HG02763 (cell line): ENCODE results near the gene HAUS8.
"Not testable (repeated sequence)": the region's sequence is repeated elsewhere in the genome, so short reads cannot be mapped to it uniquely, and the experiment has no call there.

Source experiments
- ATAC-seq: cut with Tn5 transposase; IDR thresholded peaks from one replicate; pipeline ENCODE4 v1.9.1; 2021; ENCODE audit warnings: mild to moderate bottlenecking, moderate library complexity; ENCODE audit not compliant: unreplicated experiment

Gene HAUS8

GRCh38 chr19:17037184-17037583 is 38.1 kb downstream of the HAUS8 start:
- no peak for ATAC-seq

- no peak for ATAC-seq
Measured at GRCh38 chr19:17036640-17037039, 38.6 kb downstream of the HAUS8 start.

GRCh38 chr19:17035842-17036424 is 39.3 kb downstream of the HAUS8 start:
- no peak for ATAC-seq

DNA sequence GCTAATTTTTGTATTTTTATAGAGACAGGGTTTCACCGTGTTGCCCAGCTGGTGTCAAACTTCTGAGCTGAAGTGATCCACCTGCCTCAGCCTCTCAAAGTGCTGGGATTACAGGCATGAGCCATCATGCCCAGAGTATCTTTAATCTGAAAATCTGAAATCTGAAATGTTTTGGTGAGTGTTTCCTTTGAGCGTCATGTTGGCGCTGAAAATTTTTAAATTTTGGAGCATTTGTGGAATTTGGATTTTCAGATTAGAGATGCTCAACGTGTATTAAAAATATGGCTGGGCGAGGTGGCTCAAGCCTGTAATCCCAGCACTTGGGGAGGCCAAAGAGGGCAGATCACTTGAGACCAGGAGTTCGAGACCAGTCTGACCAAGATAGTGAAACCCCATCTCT is 43.5 kb downstream of the HAUS8 start:
- ATAC-seq: no peak

GRCh38 chr19:17027535-17027975 is 47.7 kb downstream of the HAUS8 start:
- no peak for ATAC-seq

DNA sequence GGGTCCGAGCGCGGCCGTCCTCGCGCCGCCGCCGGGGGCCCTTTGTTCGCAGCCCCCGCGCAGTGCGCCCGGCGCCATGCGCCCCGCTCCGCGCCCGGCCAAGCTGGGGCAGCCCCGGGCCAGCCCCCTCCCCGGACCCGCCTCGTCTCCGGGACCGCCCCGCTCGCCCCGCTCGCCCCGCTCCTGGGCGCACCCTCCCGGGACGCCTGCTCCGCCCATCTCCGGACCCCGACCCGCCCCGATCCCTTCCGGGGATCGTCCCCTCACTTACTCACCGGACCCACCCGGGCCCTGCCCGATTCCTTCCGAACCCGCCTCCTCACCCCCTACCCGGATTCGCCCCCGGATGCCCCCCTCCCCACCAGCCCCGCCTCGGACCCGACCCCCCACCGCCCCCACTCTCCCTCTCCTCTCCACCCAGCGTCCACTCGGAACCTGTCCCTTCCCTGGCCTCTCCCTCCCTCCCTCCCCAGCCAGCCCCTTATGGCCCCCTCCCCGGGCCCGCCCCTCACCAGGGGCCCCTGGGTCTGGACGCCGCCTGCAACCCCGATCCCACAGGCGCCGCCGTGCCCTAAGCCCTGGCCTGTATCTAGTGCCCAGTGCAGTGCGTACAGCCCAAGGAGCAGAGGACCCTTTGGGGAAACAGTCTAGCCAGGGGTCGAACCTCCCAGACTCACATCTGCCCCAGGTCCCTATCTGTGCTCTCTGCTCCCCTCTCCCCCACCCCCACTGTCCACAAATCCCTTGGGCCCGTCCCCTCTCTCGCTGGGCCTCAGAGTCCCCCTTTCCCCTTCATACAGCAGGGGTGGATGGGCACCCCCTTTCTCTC is 48.3 kb downstream of the HAUS8 start, which contains the start of gene CPAMD8:
CPAMD8 (minus strand) TSS at position 105 of the 829 bp plus-strand sequence. CDS start 168 bp downstream, outside the sequence.
- no peak for ATAC-seq

GRCh38 chr19:17025991-17026658 is 49.1 kb downstream of the HAUS8 start:
- ATAC-seq: no peak

DNA sequence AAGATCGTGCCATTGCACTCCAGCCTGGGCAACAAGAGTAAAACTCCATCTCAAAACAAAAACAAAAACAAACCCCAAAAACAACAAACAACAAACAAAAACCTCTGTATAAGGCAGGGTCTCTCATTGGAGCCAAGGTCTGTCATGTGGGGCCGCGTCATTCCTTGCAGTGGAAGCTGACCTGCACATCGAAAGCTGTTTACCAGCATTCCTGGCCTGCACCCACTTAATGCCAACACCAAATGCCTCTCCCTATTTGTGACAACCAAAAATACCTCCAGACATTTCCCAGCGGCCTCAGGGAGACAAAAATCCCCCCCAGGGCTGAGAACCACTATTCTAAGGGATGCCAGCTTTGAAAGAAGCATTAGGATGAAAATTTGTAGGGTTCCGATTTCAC is 49.9 kb downstream of the HAUS8 start:
- no peak for ATAC-seq

- not testable (repeated sequence) for ATAC-seq
Measured at GRCh38 chr19:17024941-17025340, 50.3 kb downstream of the HAUS8 start.

GRCh38 chr19:17023805-17024204 is 51.4 kb downstream of the HAUS8 start:
- ATAC-seq: no peak

GRCh38 chr19:17022738-17023137 is 52.5 kb downstream of the HAUS8 start:
- no peak for ATAC-seq

- ATAC-seq: no peak
Measured at GRCh38 chr19:17021793-17022590, 53.3 kb downstream of the HAUS8 start.

DNA sequence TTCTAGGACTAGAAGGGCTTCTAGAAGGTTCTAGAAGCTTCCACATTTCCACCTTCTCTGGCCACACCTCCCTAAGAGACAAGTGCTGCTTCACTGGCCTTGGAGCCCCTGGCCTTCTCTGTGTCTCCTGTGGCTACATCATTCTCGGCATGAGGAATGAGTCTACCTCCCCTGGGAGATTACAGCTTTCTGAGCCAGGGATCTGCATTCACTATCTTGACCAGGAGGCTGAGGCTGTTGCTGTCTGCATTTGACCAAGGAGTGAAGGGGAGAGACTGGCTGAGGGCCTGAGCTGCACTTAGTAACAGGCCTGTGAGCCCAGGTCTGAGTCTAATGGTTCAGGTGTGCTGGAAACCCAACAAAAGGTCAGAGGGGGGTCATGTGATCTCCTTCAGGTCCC is 53.9 kb downstream of the HAUS8 start:
- no peak for ATAC-seq

- ATAC-seq: no peak
Measured at GRCh38 chr19:17020823-17021222, 54.4 kb downstream of the HAUS8 start.

DNA sequence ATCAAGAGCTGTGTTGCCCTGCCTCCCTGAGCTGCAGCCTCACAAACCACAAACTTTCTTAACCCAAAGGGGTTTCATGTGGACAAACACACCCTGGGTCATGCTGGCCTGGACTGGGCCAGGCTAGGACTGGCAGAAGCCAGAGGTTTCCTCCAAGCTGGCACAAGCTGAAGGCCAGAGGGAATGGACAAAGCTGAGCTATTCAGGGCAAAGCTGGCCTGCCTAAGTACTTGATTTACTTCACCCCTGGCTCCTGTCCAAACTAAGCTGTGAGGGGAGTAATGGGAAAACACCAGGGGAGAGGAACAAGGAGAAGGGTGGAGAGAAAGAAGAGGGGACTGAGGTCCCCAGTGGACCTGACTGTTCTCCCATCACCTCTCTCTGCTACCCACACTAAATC is 54.9 kb downstream of the HAUS8 start:
- no peak for ATAC-seq

DNA sequence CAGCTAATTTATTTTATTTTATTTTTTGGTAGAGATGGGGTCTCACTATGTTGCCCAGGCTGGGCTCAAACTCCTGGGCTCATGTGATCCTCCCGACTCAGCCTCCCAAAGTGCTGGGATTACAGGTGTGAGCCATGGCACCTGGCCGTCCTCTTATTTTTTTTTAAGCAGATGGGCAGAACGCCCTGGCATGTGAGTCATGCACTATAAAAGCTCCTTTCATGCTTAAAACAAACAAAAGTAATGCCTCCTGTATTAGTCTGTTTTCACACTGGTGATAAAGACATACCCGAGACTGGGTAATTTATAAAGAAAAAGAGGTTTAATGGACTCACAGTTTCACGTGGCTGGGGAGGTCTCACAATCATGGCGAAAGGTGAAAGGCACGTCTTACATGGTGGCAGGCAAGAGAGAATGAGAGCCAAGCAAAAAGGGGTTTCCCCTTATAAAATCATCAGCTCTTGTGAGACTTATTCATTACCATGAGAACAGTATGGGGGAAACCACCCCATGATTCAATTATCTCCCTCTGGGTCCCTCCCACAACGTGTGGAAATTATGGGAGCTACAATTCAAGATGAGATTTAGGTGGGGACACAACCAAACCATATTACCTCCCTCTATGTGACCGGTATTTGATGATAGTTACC is 60.9 kb downstream of the HAUS8 start:
- not testable (repeated sequence) for ATAC-seq

DNA sequence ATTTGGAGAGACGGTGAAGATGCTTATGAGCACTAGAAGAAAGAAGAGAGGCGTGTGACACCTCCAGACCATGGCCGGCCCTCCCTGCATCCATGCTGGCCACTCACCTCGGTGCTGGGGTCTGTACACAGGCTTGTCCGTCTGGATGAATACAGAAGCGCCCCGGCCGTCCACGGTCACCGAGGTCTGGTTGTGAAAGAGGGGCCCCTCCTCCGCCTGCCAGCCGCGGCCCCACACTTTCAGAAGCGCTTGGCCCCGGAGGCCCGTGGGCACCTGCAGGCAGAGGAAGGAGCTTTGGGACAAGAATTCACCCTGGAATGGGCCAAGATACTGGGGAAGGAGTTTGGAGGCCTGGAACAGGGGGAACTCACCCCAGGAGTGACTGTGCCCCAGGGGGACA is 63.8 kb downstream of the HAUS8 start:
- no peak for ATAC-seq

DNA sequence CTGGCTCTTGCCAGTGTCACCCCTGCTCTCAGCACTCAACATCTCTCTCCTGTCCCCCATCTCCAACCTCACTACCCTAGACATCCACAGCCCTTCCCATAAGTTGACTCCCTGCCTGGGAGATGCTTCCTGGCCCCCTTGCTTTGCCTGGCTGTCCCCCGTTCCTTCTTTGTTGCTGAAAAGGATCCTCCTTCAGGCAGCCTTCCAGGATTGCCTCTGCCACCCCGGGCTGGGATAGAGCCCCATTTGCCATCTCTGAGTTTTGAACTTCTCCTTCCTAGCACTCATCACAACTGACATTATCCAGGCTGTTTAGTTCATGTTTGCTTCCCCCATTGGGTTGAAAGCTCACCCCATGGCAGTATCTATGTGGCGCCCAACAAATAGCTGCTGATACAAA is 68.7 kb downstream of the HAUS8 start:
- no peak for ATAC-seq

DNA sequence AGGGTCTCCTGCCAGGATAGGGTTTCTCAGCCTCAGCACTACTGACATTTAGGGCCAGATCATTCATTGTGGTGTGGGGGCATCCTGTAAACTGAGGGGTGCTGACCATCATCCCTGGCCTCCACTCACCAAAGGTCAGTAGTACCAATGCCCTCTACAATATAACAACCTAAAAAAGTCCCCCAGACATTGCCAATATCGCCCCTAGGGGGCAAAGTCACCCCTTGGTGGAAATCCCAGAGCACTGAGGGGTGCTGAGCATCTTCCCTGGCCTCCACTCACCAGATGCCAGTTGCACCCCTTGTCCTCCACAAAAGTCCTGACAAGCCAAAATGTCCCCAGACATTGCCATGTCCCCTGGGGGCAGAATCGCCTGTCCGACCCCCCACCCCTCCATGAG is 70.3 kb downstream of the HAUS8 start:
- no peak for ATAC-seq

DNA sequence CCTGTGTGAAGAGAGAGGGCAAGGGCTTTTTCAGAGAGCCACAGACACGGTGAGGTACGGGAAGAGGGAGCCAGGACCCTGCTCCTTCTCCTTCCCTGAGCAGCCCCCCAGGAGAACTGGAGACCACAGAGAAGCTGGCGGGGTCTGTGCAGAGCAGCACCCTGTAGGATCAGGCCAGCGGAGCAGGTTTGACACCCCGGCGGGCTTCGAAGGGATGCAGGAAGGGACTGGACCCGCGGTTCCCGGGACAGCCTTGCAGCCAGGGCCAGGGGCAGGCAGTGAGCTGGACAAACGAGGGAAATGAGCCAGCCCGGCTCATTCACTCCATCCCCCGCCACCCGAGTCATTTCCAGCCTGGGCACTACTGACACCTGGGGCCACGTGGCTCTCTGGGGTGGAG is 70.9 kb downstream of the HAUS8 start:
- ATAC-seq: no peak

DNA sequence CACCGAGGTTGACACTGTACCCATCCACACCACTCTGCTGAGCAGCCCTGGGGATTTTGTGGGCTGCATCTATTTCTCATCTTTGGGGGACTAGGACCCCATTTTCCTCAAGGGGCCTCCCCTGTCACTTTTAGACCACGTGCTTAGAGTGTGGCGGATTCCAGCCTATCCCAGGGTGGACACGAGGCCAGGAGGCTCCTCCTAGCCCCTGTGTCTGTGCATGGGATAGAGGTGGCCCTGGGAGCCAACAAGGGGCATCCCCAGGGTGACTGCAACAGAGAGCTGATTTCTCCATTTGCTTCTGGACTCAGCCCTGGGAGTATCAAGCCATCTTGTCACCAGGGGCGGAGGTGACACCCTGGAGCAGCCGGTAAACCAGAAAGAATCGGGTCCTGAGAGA is 72.8 kb downstream of the HAUS8 start:
- no peak for ATAC-seq
